ENCODE data around the gene GPR3.

Gene GPR3

DNA sequence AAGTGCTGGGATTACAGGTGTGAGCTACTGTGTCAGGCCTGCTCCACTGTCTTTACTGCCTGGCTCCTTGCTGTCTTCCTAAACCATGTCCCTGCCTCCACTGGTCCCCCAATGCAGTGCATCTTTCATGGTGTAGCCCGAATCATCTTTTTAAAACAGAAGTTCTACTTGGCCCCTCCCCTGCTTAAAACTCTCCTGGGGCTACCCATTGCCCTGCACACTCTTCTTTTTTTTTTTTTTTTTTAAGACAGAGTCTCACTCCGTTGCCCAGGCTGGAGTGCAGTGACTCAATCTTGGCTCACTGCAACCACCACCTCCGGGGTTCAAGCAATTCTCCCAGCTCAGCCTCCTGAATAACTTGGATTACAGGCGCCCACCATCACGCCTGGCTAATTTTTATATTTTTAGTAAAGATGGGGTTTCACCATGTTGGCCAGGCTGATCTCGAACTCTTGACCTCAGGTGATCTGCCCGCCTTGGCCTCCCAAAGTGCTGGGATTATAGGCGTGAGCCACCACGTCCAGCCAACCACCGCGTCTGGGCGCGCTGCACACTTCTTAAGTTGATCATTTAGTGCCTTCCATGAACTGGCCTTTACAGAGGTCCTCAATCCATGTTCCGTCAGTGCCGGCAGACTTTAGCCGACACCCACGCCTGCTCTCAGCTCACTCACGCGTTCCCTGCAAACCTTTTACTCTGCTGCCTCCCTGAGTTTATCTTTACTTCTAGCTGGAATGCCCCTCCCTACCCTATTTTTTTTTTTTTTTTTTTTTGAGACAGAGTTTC is 20.2 kb upstream of the GPR3 start:
- DNase-seq (ENCODE audit: low read depth in 1 of 2, low spot score in 1 of 2), result no peak
- no peaks in the 10 kb centered on the region for H3K27me3 ChIP-seq (ENCODE audit: insufficient read depth, poor library complexity, severe bottlenecking)
- H3K27ac ChIP-seq (replicated peaks), result no peak overlapping the region
- H3K4me3 ChIP-seq (replicated peaks; ENCODE audit: insufficient read depth, low read length), result no peak overlapping the region
- no peak for TF ChIP-seq REST (IDR thresholded peaks at IDR 0.05; ENCODE audit: insufficient replicate concordance, low read depth)
- no peak for TF ChIP-seq GABPA (IDR thresholded peaks at IDR 0.05; ENCODE audit: low read depth)
- TF ChIP-seq CTCF (IDR thresholded peaks at IDR 0.05; ENCODE audit: insufficient read depth, low read length), result no peak
- TF ChIP-seq POLR2AphosphoS5 (IDR thresholded peaks at IDR 0.05; ENCODE audit: low read depth), result no peak
- no peak for TF ChIP-seq SPI1 (IDR thresholded peaks at IDR 0.05; ENCODE audit: borderline replicate concordance, low read depth)

GRCh38 chr1:27372808-27373690 is 19.4 kb upstream of the GPR3 start:
- H3K27me3 ChIP-seq (ENCODE audit: insufficient read depth, poor library complexity, severe bottlenecking), result no peaks in the 10 kb centered on the region
- H3K27ac ChIP-seq (replicated peaks), result no peak overlapping the region
- no peak for DNase-seq (ENCODE audit: low read depth in 1 of 2, low spot score in 1 of 2)
- no peak overlapping the region for H3K4me3 ChIP-seq (replicated peaks; ENCODE audit: insufficient read depth, low read length)
- no peak for TF ChIP-seq GABPA (IDR thresholded peaks at IDR 0.05; ENCODE audit: low read depth)

- H3K27ac ChIP-seq (replicated peaks), result no peak within 1 kb of the TSS
- DNase-seq (ENCODE audit: low read depth in 1 of 2, low spot score in 1 of 2), result no peak
- H3K4me3 ChIP-seq (replicated peaks; ENCODE audit: insufficient read depth, low read length), result no peak within 1 kb of the TSS
- no peaks in the 10 kb centered on the region for H3K27me3 ChIP-seq (ENCODE audit: insufficient read depth, poor library complexity, severe bottlenecking)
- TF ChIP-seq GABPA (IDR thresholded peaks at IDR 0.05; ENCODE audit: low read depth) (no peak), POLR2AphosphoS5 (IDR thresholded peaks at IDR 0.05; ENCODE audit: low read depth) (no peak), SPI1 (IDR thresholded peaks at IDR 0.05; ENCODE audit: borderline replicate concordance, low read depth) (no peak), REST (IDR thresholded peaks at IDR 0.05; ENCODE audit: insufficient replicate concordance, low read depth) (no peak), CTCF (IDR thresholded peaks at IDR 0.05; ENCODE audit: insufficient read depth, low read length) (no peak)
These were observed 17.9 kb upstream of the GPR3 start, which contains the start of gene FCN3 for GRCh38 chr1:27374362-27375086. FCN3 (minus strand) TSS chr1:27374824; CDS start chr1:27374818, 6 bp downstream.
